Breast epithelium (tissue), 4 donors: Measurements from ENCODE around the gene MTREX. TPM values are rescaled to one million over a fixed set of nuclear protein-coding genes. Genes with fewer than 3 reads are reported as not detected.
A peak's percentile ranks its signal among the peaks of the same experiment; 100 is the strongest.

ENCODE experiments used
- DNase-seq, 2 donors: peaks; one replicate each; pipeline ENCODE4 v3.0.0-alpha.2; 2019; ENCODE audit warnings: low spot score in 2 of 2
- H3K27ac ChIP-seq, 2 donors: fragments of 200-600 bp; sonication (generic) in 1 of 2; one replicate each; pipeline ENCODE4 v1.5.1; 2016 to 2019; ENCODE audit warnings: mild to moderate bottlenecking in 1 of 2
- H3K27me3 ChIP-seq, 2 donors: fragments of 200-600 bp; sonication (generic) in 1 of 2; one replicate each; pipeline versions ENCODE4 v1.5.1 to v1.6.0; 2017 to 2019; ENCODE audit warnings: control low read depth in 1 of 2, mild to moderate bottlenecking in 1 of 2
- H3K36me3 ChIP-seq: fragments of 200-600 bp; one replicate; pipeline ENCODE4 v1.5.1; 2019
- H3K4me1 ChIP-seq, 2 donors: fragments of 200-600 bp; sonication (generic); one replicate each; pipeline ENCODE4 v1.5.1; 2016 to 2019; ENCODE audit warnings: control low read depth in 1 of 2
- H3K4me3 ChIP-seq, 3 donors: fragments of 200-600 bp; sonication (generic); 1 replicate in 2 of 3; 2 replicates in 1 of 3; pipeline ENCODE4 v1.5.1; 2016 to 2019; ENCODE audit warnings: mild to moderate bottlenecking in 3 of 3, moderate library complexity in 2 of 3
- H3K9me3 ChIP-seq, 2 donors: fragments of 200-600 bp; sonication (generic) in 1 of 2; one replicate each; pipeline ENCODE4 v1.5.1; 2016 to 2019; ENCODE audit warnings: control low read depth in 1 of 2
- POLR2A ChIP-seq: fragments of 450-650 bp; IDR thresholded peaks from one replicate; pipeline ENCODE4 v1.6.1; 2016; ENCODE audit warnings: antibody characterized with exemption, mild to moderate bottlenecking, moderate library complexity
- POLR2AphosphoS5 ChIP-seq, 3 donors: sonication (generic); formaldehyde crosslinking; IDR thresholded peaks; one replicate each; pipeline ENCODE4 v1.6.1; 2017; ENCODE audit warnings: antibody characterized with exemption in 3 of 3
- intact Hi-C: fragments of 100-400 bp; cut with DNase I; formaldehyde crosslinking; loops from one replicate; pipeline ENCODE4 v1.15.1; 2023; ENCODE audit warnings: low total_unique reads
- total RNA-seq, 3 donors: library from RNA; depleted of rRNA; stranded (reverse); fragments of >200 nt; gene quantifications; one replicate each; pipeline ENCODE4 v1.1.0, GENCODE V29; 2016
- TF ChIP-seq, protein P1 (sequence below), 3 donors: fragments of 450-650 bp; IDR thresholded peaks; one replicate each; pipeline ENCODE4 v1.5.1; 2016 to 2017; ENCODE audit warnings: antibody characterized with exemption in 3 of 3, mild to moderate bottlenecking in 3 of 3, moderate library complexity in 3 of 3

MTREX gene
- 100 to 1,000 TPM in 1 of 3 donors, 10 to 100 TPM in 2; 95.7 to 107 (median 98.8) TPM for total RNA-seq

DNA sequence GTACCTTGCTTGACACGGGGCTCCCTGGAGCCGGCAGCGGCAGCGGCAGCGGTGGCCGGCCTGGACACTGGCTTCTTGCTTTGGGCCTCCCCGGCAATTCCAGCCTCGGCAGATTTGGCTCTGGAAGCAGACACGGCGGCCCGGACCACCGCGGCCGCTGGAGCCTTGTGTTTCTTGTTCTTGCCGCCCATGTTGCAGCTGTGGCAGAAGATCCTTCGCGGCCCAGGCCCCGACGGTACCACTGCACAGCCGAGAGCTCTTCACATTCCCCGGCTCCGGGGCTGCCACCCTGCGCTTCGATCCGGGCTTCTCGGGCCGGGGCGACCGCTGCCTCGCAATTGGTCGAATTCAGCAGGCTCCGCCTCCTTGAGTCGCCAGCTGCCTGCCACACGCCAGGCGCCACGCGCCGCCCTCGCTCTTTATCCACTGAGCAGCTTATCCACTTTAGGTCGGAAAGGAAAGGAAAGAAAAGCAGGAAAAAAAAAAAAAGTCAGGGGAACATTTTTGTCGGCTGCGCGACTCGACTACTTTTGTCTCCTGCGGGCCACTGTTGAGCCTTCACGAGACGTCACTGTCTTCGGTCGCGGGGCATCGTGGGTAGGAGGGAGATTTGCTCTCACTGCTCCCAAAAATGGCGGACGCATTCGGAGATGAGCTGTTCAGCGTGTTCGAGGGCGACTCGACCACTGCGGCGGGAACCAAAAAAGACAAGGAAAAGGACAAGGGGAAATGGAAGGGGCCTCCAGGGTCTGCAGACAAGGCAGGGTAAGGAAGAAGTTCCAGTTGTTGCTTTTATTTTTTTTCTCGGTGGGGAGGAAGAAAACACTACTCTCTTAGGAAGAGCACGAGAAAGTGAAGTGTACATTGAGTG, at the start of gene MTREX, which contains the start of gene DHX29:
MTREX (plus strand) TSS at position 607 of the 871 bp plus-strand sequence; CDS start at position 632, 25 bp downstream.
DHX29 (minus strand) TSS at position 312 of the 871 bp plus-strand sequence; CDS start at position 191, 121 bp downstream.
- Histone ChIP-seq H3K36me3 (no peaks in the 10 kb centered on the region), H3K9me3 (no peaks in the 10 kb centered on the region), H3K4me1 (peaks cover 0 to 19% of the 10 kb centered on the region in 2 donors), H3K27ac (peak within 1 kb of the TSS; percentile 91 to 96), H3K4me3 (peak within 1 kb of the TSS; percentile 70 to 86 (median 82)), H3K27me3 (no peaks in the 10 kb centered on the region)
- TF ChIP-seq POLR2A (peak; percentile 44), POLR2AphosphoS5 (IDR thresholded peaks at IDR 0.05) (peak in 2 of 3 donors; percentile 76 to 94)
- TF ChIP-seq, protein P1, sequence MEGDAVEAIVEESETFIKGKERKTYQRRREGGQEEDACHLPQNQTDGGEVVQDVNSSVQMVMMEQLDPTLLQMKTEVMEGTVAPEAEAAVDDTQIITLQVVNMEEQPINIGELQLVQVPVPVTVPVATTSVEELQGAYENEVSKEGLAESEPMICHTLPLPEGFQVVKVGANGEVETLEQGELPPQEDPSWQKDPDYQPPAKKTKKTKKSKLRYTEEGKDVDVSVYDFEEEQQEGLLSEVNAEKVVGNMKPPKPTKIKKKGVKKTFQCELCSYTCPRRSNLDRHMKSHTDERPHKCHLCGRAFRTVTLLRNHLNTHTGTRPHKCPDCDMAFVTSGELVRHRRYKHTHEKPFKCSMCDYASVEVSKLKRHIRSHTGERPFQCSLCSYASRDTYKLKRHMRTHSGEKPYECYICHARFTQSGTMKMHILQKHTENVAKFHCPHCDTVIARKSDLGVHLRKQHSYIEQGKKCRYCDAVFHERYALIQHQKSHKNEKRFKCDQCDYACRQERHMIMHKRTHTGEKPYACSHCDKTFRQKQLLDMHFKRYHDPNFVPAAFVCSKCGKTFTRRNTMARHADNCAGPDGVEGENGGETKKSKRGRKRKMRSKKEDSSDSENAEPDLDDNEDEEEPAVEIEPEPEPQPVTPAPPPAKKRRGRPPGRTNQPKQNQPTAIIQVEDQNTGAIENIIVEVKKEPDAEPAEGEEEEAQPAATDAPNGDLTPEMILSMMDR (IDR thresholded peaks at IDR 0.05): peak in 1 of 3 donors; percentile 20
- peak; percentile 90 for DNase-seq
- intact Hi-C loops: no loop called here

DNA sequence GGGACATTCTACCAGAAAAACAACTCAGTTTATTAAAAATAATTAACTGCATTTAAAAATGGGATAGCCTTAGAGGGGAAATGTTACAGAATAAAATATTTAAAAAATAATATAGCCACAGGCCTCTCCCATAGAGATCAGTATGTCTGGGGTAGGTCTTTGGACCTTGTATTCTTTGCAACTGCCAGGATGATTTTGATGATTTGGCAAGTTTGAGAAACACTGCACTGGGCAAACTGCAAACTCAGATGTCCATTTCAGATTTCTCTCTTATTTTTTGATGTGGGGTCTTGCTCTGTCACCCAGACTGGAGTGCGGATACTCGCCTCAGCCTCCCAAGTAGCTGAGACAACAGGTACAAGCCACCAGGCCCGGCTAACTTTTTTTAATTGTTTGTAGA, 49.5 kb upstream of the MTREX start:
- no peaks in the 10 kb centered on the region for H3K4me1 ChIP-seq
- no peak for DNase-seq
- no peak overlapping the region for H3K27ac ChIP-seq
- no peak overlapping the region for H3K4me3 ChIP-seq
- intact Hi-C loops: no loop called here
- no peak for TF ChIP-seq POLR2AphosphoS5 (IDR thresholded peaks at IDR 0.05)
- no peak for TF ChIP-seq POLR2A
- TF ChIP-seq, protein P1 (IDR thresholded peaks at IDR 0.05): no peak
- H3K9me3 ChIP-seq: no peaks in the 10 kb centered on the region
- H3K27me3 ChIP-seq: no peaks in the 10 kb centered on the region
- H3K36me3 ChIP-seq: no peaks in the 10 kb centered on the region

DNA sequence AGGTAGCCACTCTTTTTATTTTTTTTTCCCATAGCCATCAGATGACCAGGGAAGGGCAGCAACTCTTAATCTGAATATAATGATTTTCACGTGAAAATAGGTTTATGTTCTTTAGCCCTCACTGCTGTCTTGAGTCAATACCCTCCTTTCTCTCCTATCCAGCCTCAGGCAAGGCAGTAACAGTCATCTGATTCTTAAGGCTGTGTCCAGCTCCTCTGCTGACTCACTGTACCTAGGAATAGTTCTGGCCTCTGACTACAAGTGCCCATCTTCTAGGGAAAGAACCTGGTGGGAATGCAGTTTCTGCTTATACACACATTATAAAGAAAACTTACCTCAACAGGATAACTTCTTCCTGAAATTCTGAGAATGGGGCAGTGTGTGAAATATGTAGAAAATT, 31.0 kb upstream of the MTREX start:
- Histone ChIP-seq H3K27me3 (no peaks in the 10 kb centered on the region), H3K4me3 (no peak overlapping the region), H3K4me1 (no peaks in the 10 kb centered on the region), H3K9me3 (no peaks in the 10 kb centered on the region), H3K36me3 (peaks cover 3% of the 10 kb centered on the region), H3K27ac (no peak overlapping the region)
- intact Hi-C loops: no loop called here
- DNase-seq: no peak
- TF ChIP-seq POLR2A: no peak
- no peak for TF ChIP-seq POLR2AphosphoS5 (IDR thresholded peaks at IDR 0.05)
- TF ChIP-seq, protein P1 (IDR thresholded peaks at IDR 0.05): no peak

DNA sequence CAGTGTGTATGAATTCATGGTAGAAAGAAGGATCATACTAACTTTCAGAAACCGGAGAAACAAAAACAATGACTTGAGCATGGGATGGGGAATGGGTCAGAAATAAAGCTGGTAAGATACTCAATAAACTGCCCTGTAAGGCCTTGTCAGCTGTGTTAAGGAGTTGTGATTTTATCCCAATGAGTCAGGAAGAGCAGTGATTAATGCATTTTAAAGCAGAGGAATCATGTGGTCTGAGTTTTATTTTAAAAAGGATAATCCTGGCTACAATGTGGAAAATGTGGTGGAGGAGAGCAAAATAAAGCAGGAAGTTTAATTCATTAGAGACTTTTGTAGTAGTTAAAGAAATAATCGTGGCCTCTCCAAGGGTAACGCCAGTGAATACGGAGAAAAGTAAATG, 29.0 kb upstream of the MTREX start:
- no peak for DNase-seq
- Histone ChIP-seq H3K4me1 (no peaks in the 10 kb centered on the region), H3K4me3 (no peak overlapping the region), H3K9me3 (no peaks in the 10 kb centered on the region), H3K27ac (no peak overlapping the region), H3K36me3 (peaks cover 7% of the 10 kb centered on the region), H3K27me3 (no peaks in the 10 kb centered on the region)
- TF ChIP-seq, protein P1 (IDR thresholded peaks at IDR 0.05): no peak
- TF ChIP-seq POLR2AphosphoS5 (IDR thresholded peaks at IDR 0.05) (no peak), POLR2A (no peak)
- intact Hi-C loops: no loop called here

DNA sequence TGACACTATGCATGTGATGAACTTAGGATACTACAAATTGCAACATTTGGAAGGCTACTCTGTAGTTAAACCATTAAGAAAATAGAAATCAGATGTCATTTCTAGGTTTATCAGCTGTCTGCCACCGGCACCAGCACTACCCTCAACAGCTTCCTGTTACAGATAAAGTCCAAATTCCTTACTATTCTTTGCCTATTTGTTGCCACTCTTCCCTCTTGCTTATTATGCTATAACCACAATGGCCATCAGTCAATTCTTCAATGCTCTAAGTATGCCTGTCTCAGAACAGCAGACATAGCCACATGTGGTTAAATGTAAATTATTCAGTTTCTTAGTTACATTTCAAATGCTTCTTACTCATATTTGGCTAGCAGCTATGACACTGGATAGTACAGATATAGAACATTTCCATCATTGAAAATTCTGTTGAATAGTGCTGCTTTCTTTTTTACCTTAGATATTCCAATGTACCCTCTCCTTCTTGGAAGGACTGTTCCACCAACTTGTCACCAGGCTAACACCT, 21.3 kb upstream of the MTREX start:
- DNase-seq: no peak
- intact Hi-C loops: no loop called here
- Histone ChIP-seq H3K4me3 (no peak overlapping the region), H3K27me3 (no peaks in the 10 kb centered on the region), H3K27ac (no peak overlapping the region), H3K4me1 (no peaks in the 10 kb centered on the region), H3K9me3 (no peaks in the 10 kb centered on the region), H3K36me3 (peaks cover 13% of the 10 kb centered on the region)
- TF ChIP-seq, protein P1 (IDR thresholded peaks at IDR 0.05): no peak
- TF ChIP-seq POLR2AphosphoS5 (IDR thresholded peaks at IDR 0.05) (no peak), POLR2A (no peak)
